ENCODE measurements around the gene BNIPL.

The BNIPL gene

GRCh38 chr1:151055581-151055980 is 19.2 kb downstream of the BNIPL start:
- no peak overlapping the region for H2AFZ ChIP-seq (ENCODE audit: low read depth, low read length)
- H3K9ac ChIP-seq (ENCODE audit: low read length) = no peak overlapping the region
- H3K27me3 ChIP-seq (ENCODE audit: low read depth, low read length) = no peaks in the 10 kb centered on the region
- peaks cover 23% of the 10 kb centered on the region for H4K20me1 ChIP-seq (ENCODE audit: insufficient read depth, low read length)
- no peak overlapping the region for H3K4me2 ChIP-seq (ENCODE audit: low read length)
- H3K9me3 ChIP-seq (ENCODE audit: insufficient read depth, low read length) = no peaks in the 10 kb centered on the region
- H3K36me3 ChIP-seq (replicated peaks; ENCODE audit: low read depth, low read length) = peaks cover 57% of the 10 kb centered on the region
- peaks cover 46% of the 10 kb centered on the region for H3K79me2 ChIP-seq (ENCODE audit: low read length)
- H3K4me1 ChIP-seq (ENCODE audit: low read length) = peaks cover 22% of the 10 kb centered on the region
- no peak overlapping the region for H3K27ac ChIP-seq (ENCODE audit: low read length)
- no peak overlapping the region for H3K4me3 ChIP-seq (ENCODE audit: low read length)
- TF ChIP-seq EZH2phosphoT487 (IDR thresholded peaks at IDR 0.05; ENCODE audit: low read depth) (no peak), CTCF (IDR thresholded peaks at IDR 0.05; ENCODE audit: low read depth, low read length) (no peak)

- TF ChIP-seq EZH2phosphoT487 (IDR thresholded peaks at IDR 0.05; ENCODE audit: low read depth) = no peak
- no peak for TF ChIP-seq CTCF (IDR thresholded peaks at IDR 0.05; ENCODE audit: low read depth, low read length)
- peaks cover 54% of the 10 kb centered on the region for H3K36me3 ChIP-seq (replicated peaks; ENCODE audit: low read depth, low read length)
- H3K9ac ChIP-seq (ENCODE audit: low read length) = no peak overlapping the region
- no peak overlapping the region for H3K4me2 ChIP-seq (ENCODE audit: low read length)
- H3K79me2 ChIP-seq (ENCODE audit: low read length) = peaks cover 46% of the 10 kb centered on the region
- no peak overlapping the region for H3K4me3 ChIP-seq (ENCODE audit: low read length)
- no peak overlapping the region for H3K27ac ChIP-seq (ENCODE audit: low read length)
- peaks cover 26% of the 10 kb centered on the region for H3K4me1 ChIP-seq (ENCODE audit: low read length)
- no peak overlapping the region for H2AFZ ChIP-seq (ENCODE audit: low read depth, low read length)
- no peaks in the 10 kb centered on the region for H3K9me3 ChIP-seq (ENCODE audit: insufficient read depth, low read length)
- no peaks in the 10 kb centered on the region for H3K27me3 ChIP-seq (ENCODE audit: low read depth, low read length)
- peaks cover 23% of the 10 kb centered on the region for H4K20me1 ChIP-seq (ENCODE audit: insufficient read depth, low read length)
Measured at GRCh38 chr1:151056149-151056548, 19.8 kb downstream of the BNIPL start.

- Histone ChIP-seq H4K20me1 (ENCODE audit: insufficient read depth, low read length) (peaks cover 23% of the 10 kb centered on the region), H3K9ac (ENCODE audit: low read length) (peak overlapping the region; percentile 95), H3K79me2 (ENCODE audit: low read length) (peaks cover 46% of the 10 kb centered on the region), H3K9me3 (ENCODE audit: insufficient read depth, low read length) (no peaks in the 10 kb centered on the region), H3K27ac (ENCODE audit: low read length) (peak overlapping the region; percentile 65), H3K27me3 (ENCODE audit: low read depth, low read length) (no peaks in the 10 kb centered on the region), H2AFZ (ENCODE audit: low read depth, low read length) (no peak overlapping the region), H3K4me2 (ENCODE audit: low read length) (peak overlapping the region; percentile 96), H3K4me3 (ENCODE audit: low read length) (peak overlapping the region; percentile 89), H3K36me3 (replicated peaks; ENCODE audit: low read depth, low read length) (peaks cover 36% of the 10 kb centered on the region), H3K4me1 (ENCODE audit: low read length) (peaks cover 26% of the 10 kb centered on the region)
- TF ChIP-seq EZH2phosphoT487 (IDR thresholded peaks at IDR 0.05; ENCODE audit: low read depth) (no peak), CTCF (IDR thresholded peaks at IDR 0.05; ENCODE audit: low read depth, low read length) (no peak)
Measured at GRCh38 chr1:151058692-151059091, 22.3 kb downstream of the BNIPL start.

- H3K4me1 ChIP-seq (ENCODE audit: low read length) = peaks cover 26% of the 10 kb centered on the region
- no peaks in the 10 kb centered on the region for H3K27me3 ChIP-seq (ENCODE audit: low read depth, low read length)
- no peaks in the 10 kb centered on the region for H3K9me3 ChIP-seq (ENCODE audit: insufficient read depth, low read length)
- peak within 1 kb of the TSS; percentile 89 for H3K4me3 ChIP-seq (ENCODE audit: low read length)
- peak within 1 kb of the TSS; percentile 95 for H3K9ac ChIP-seq (ENCODE audit: low read length)
- peak; percentile 65 for TF ChIP-seq CTCF (IDR thresholded peaks at IDR 0.05; ENCODE audit: low read depth, low read length)
- TF ChIP-seq EZH2phosphoT487 (IDR thresholded peaks at IDR 0.05; ENCODE audit: low read depth) = no peak
- peaks cover 23% of the 10 kb centered on the region for H4K20me1 ChIP-seq (ENCODE audit: insufficient read depth, low read length)
- peak within 1 kb of the TSS; percentile 92 for H2AFZ ChIP-seq (ENCODE audit: low read depth, low read length)
- H3K36me3 ChIP-seq (replicated peaks; ENCODE audit: low read depth, low read length) = peaks cover 32% of the 10 kb centered on the region
- peaks cover 46% of the 10 kb centered on the region for H3K79me2 ChIP-seq (ENCODE audit: low read length)
- H3K4me2 ChIP-seq (ENCODE audit: low read length) = peak within 1 kb of the TSS; percentile 96
- peak within 1 kb of the TSS; percentile 65 for H3K27ac ChIP-seq (ENCODE audit: low read length)
Measured at GRCh38 chr1:151059109-151060006, 23.0 kb downstream of the BNIPL start, which contains the start of gene CDC42SE1. Gene CDC42SE1 (minus strand): TSS chr1:151059622. CDS start chr1:151055730, 3,892 bp downstream.
